ENCODE data around the gene ZRSR2.

DNA sequence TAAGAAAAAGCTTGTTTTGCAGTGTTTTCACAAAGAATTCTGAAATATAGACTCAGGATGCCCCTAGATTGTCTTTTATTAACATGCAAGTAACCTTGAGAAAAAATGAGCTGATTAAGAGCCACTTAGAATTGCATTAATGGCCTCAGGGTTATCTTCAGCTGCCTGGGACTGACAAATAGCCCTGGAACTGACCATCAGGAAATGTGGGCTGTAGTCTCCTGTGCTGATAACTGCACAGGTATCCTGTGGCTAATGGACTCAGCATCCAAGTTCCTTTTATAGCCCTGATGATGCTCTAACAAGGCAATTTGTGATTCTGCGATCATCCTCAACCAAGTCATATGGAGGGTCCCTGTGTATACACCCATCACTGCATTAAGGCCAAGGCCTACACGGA, 35.2 kb upstream of the ZRSR2 start:
- TF ChIP-seq ZNF274 (IDR thresholded peaks at IDR 0.05; ENCODE audit: low read depth, low read length) (no peak), YY1 (IDR thresholded peaks at IDR 0.05; ENCODE audit: insufficient read depth, insufficient read length) (no peak)
